Trophoblast cell (in vitro differentiated cells and primary cell): Measurements from ENCODE around the gene SOCS6.

ENCODE experiments used
- DNase-seq, 2 donors: peaks; one replicate each; pipeline ENCODE4 v3.0.0-alpha.2; 2016
- H2AFZ ChIP-seq: 2 replicates; pipeline ENCODE4 v1.6.1; 2013; ENCODE audit warnings: low read length, moderate library complexity, mild to moderate bottlenecking; ENCODE audit not compliant: insufficient read depth, poor library complexity
- H2AK5ac ChIP-seq: 2 replicates; pipeline ENCODE4 v1.6.1; 2013; ENCODE audit warnings: mild to moderate bottlenecking, low read length
- H2BK120ac ChIP-seq: 2 replicates; pipeline ENCODE4 v1.6.1; 2013; ENCODE audit warnings: low read length, mild to moderate bottlenecking, moderate library complexity; ENCODE audit not compliant: insufficient read depth, poor library complexity
- H2BK12ac ChIP-seq: 2 replicates; pipeline ENCODE4 v1.6.1; 2013; ENCODE audit warnings: mild to moderate bottlenecking, low read length, moderate library complexity
- H2BK5ac ChIP-seq: 2 replicates; pipeline ENCODE4 v1.6.1; 2013; ENCODE audit warnings: low read length, low read depth, moderate library complexity, mild to moderate bottlenecking; ENCODE audit not compliant: poor library complexity
- H3K14ac ChIP-seq: 2 replicates; pipeline ENCODE4 v1.6.1; 2013; ENCODE audit warnings: mild to moderate bottlenecking, low read length
- H3K18ac ChIP-seq: 2 replicates; pipeline ENCODE4 v1.6.1; 2013; ENCODE audit warnings: mild to moderate bottlenecking, low read length
- H3K23ac ChIP-seq: 2 replicates; pipeline ENCODE4 v1.6.1; 2013; ENCODE audit warnings: low read length
- H3K27ac ChIP-seq: 2 replicates; pipeline ENCODE4 v1.5.1; 2013; ENCODE audit warnings: low read depth, mild to moderate bottlenecking, inconsistent platforms, low read length, moderate library complexity
- H3K27me3 ChIP-seq: 2 replicates; pipeline ENCODE4 v1.6.1; 2013; ENCODE audit warnings: inconsistent platforms, mild to moderate bottlenecking, low read length, moderate library complexity; ENCODE audit not compliant: insufficient read depth
- H3K36me3 ChIP-seq, 2 experiments: 1 replicate in 1 of 2; 2 replicates in 1 of 2; pipeline ENCODE4 v1.6.1; 2013; ENCODE audit warnings: low read length in 2 of 2, mild to moderate bottlenecking in 2 of 2, moderate library complexity in 1 of 2; ENCODE audit not compliant: insufficient read depth in 2 of 2, control insufficient read depth in 1 of 2
- H3K4ac ChIP-seq: 2 replicates; pipeline ENCODE4 v1.6.1; 2013; ENCODE audit warnings: low read depth, mild to moderate bottlenecking, low read length, moderate library complexity
- H3K4me1 ChIP-seq, 2 experiments: 1 replicate in 1 of 2; 2 replicates in 1 of 2; pipeline ENCODE4 v1.6.1; 2013; ENCODE audit warnings: low read length in 2 of 2, mild to moderate bottlenecking in 2 of 2, moderate library complexity in 1 of 2; ENCODE audit not compliant: insufficient read depth in 2 of 2, control insufficient read depth in 1 of 2
- H3K4me2 ChIP-seq: 2 replicates; pipeline ENCODE4 v1.6.1; 2013; ENCODE audit warnings: inconsistent platforms, mild to moderate bottlenecking, low read length, moderate library complexity
- H3K4me3 ChIP-seq: 2 replicates; pipeline ENCODE4 v1.5.1; 2013; ENCODE audit warnings: mild to moderate bottlenecking, low read depth, low read length, inconsistent platforms
- H3K79me1 ChIP-seq: one replicate; pipeline ENCODE4 v1.6.1; 2013; ENCODE audit warnings: low read length
- H3K79me2 ChIP-seq: 2 replicates; pipeline ENCODE4 v1.6.1; 2013; ENCODE audit warnings: low read length, mild to moderate bottlenecking; ENCODE audit not compliant: control insufficient read depth, insufficient read depth, poor library complexity
- H3K9ac ChIP-seq: 2 replicates; pipeline ENCODE4 v1.6.1; 2013; ENCODE audit warnings: mild to moderate bottlenecking, low read length
- H3K9me3 ChIP-seq: 2 replicates; pipeline ENCODE4 v1.6.1; 2013; ENCODE audit warnings: low read depth, mild to moderate bottlenecking, control low read depth, inconsistent platforms, low read length; ENCODE audit not compliant: insufficient read depth
- H4K12ac ChIP-seq: 2 replicates; pipeline ENCODE4 v1.6.1; 2013; ENCODE audit warnings: low read depth, mild to moderate bottlenecking, low read length, moderate library complexity
- H4K8ac ChIP-seq: 2 replicates; pipeline ENCODE4 v1.6.1; 2013; ENCODE audit warnings: low read depth, mild to moderate bottlenecking, low read length, moderate library complexity
- H4K91ac ChIP-seq: one replicate; pipeline ENCODE4 v1.6.1; 2013; ENCODE audit warnings: low read depth, mild to moderate bottlenecking, low read length, moderate library complexity
- WGBS: extraction: QIAGEN DNeasy Blood & Tissue Kit; methylation state at CpG from one replicate; pipeline ENCODE4 v1.1.7; 2013; ENCODE audit warnings: missing lambda C conversion rate; ENCODE audit not compliant: insufficient read length, insufficient coverage; ENCODE audit errors: extremely low coverage; 5-methylcytosine and 5-hydroxymethylcytosine counted together

The SOCS6 gene

DNA sequence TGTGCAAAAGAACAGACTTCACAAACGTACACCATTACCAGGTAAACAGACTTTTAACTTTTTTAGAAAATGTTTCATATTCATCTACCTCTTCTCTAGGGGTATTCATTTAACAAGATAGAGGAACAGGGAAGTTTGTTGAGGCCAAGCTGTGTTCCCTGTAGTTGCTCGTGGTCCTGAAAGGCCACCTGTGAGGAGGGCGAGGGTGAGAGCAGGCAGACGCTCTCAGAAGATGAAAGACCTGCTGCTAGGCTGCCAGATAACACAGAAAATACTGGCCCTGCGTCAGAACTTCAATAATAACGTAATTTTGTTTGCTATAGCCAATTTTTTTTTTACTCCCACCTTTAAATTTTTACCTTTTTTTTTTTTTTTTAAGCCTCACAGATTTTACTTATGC is 42.0 kb downstream of the SOCS6 start:
- Histone ChIP-seq H3K27me3 (no peaks in the 10 kb centered on the region), H3K14ac (no peak overlapping the region), H3K79me2 (no peaks in the 10 kb centered on the region), H2AFZ (no peak overlapping the region), H3K18ac (no peak overlapping the region), H2BK5ac (no peak overlapping the region), H3K9ac (no peak overlapping the region), H3K4me3 (no peak overlapping the region), H3K4ac (no peak overlapping the region), H3K27ac (no peak overlapping the region), H3K4me1 (peaks cover 4 to 6% of the 10 kb centered on the region in 2 experiments), H3K9me3 (peaks cover 2% of the 10 kb centered on the region), H3K79me1 (peaks cover 8% of the 10 kb centered on the region), H4K8ac (no peak overlapping the region), H2BK120ac (no peak overlapping the region), H2AK5ac (no peak overlapping the region), H3K4me2 (no peak overlapping the region), H2BK12ac (no peak overlapping the region), H4K91ac (no peak overlapping the region), H4K12ac (no peak overlapping the region), H3K36me3 (peaks cover 3 to 4% of the 10 kb centered on the region in 2 experiments), H3K23ac (no peak overlapping the region)
- DNase-seq = no peak
- no CpG with 5 or more reads among the region's 6 CpGs for WGBS

DNA sequence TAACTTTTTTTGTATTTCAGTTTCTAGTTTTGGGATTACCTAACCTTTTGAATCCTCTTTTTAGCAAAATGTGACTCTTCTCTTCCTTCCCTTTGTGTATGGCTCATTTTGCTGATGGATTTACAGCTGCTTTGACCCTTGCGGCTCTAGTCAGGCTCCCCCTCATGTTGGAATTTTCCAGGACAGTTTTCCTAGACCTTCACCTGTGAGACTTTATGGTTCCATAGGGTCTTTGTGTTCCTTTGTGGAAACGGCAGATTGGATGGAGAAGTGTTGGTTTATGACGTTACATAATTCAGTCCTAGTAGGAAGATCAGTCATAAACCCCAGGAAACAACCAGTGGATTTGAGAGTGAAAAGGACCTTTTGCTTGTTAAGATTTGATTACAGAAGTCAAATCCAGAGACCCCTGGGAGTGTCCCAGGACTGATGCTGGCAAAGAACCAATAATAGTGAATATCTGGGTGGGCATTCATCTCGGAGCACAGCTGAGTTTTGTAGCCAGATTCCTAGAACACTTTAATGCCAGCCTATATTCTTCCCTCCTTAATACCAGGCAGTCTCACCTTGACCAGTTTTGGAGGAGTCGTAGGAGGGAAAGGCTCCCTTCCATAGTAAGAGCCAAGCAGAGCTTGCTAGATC is 42.7 kb downstream of the SOCS6 start:
- no peak overlapping the region for H4K8ac ChIP-seq
- H3K4me2 ChIP-seq = no peak overlapping the region
- no peak overlapping the region for H2AK5ac ChIP-seq
- H2BK12ac ChIP-seq = peak overlapping the region; percentile 29
- H3K27me3 ChIP-seq = no peaks in the 10 kb centered on the region
- H3K18ac ChIP-seq = peak overlapping the region; percentile 29
- peaks cover 13% of the 10 kb centered on the region for H3K79me1 ChIP-seq
- no peak overlapping the region for H2BK120ac ChIP-seq
- no peak overlapping the region for H4K12ac ChIP-seq
- no CpG with 5 or more reads among the region's 5 CpGs for WGBS
- H3K23ac ChIP-seq = no peak overlapping the region
- no peak overlapping the region for H3K4me3 ChIP-seq
- H4K91ac ChIP-seq = no peak overlapping the region
- peak overlapping the region; percentile 21 for H3K27ac ChIP-seq
- H3K14ac ChIP-seq = no peak overlapping the region
- H3K4ac ChIP-seq = no peak overlapping the region
- H3K36me3 ChIP-seq = peaks cover 1 to 3% of the 10 kb centered on the region in 2 experiments
- H2BK5ac ChIP-seq = peak overlapping the region; percentile 46
- H3K9me3 ChIP-seq = peaks cover 2% of the 10 kb centered on the region
- no peak overlapping the region for H2AFZ ChIP-seq
- peaks cover 8 to 12% of the 10 kb centered on the region in 2 experiments for H3K4me1 ChIP-seq
- peaks cover 3% of the 10 kb centered on the region for H3K79me2 ChIP-seq
- DNase-seq = no peak
- no peak overlapping the region for H3K9ac ChIP-seq

DNA sequence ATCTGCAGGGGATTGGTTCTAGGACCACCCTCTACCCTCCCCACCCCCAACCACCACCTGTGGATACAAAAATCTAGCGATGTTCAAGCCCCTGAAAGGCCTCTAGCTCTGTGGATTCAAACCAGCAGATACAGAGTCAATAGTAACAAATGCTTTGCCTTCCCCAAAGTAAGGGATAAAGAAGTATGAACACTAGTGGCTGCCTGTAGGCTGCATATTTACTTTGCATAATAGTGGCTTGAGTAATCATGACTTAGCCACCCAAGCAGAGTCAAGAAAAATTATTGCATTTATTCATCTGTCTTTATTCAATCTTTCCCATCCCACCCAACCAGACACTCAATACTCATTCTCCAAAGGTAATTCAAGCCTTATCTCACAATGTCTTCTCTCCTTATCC is 43.8 kb downstream of the SOCS6 start:
- H3K36me3 ChIP-seq = peaks cover 1 to 3% of the 10 kb centered on the region in 2 experiments
- H3K9me3 ChIP-seq = peaks cover 2% of the 10 kb centered on the region
- H3K14ac ChIP-seq = no peak overlapping the region
- no peak overlapping the region for H3K18ac ChIP-seq
- no peak overlapping the region for H2BK5ac ChIP-seq
- no CpG with 5 or more reads among the region's 1 CpG for WGBS
- no peak overlapping the region for H2AK5ac ChIP-seq
- H3K79me1 ChIP-seq = peaks cover 15% of the 10 kb centered on the region
- no peak overlapping the region for H3K4me3 ChIP-seq
- no peaks in the 10 kb centered on the region for H3K27me3 ChIP-seq
- no peak overlapping the region for H3K4me2 ChIP-seq
- H4K12ac ChIP-seq = no peak overlapping the region
- no peak overlapping the region for H3K23ac ChIP-seq
- H2BK120ac ChIP-seq = no peak overlapping the region
- H4K8ac ChIP-seq = no peak overlapping the region
- H2BK12ac ChIP-seq = no peak overlapping the region
- H2AFZ ChIP-seq = no peak overlapping the region
- peak in 1 of 2 donors; percentile 73 for DNase-seq
- peaks cover 8 to 12% of the 10 kb centered on the region in 2 experiments for H3K4me1 ChIP-seq
- peak overlapping the region; percentile 14 for H3K27ac ChIP-seq
- no peak overlapping the region for H3K4ac ChIP-seq
- H3K79me2 ChIP-seq = peaks cover 3% of the 10 kb centered on the region
- no peak overlapping the region for H3K9ac ChIP-seq
- no peak overlapping the region for H4K91ac ChIP-seq

DNA sequence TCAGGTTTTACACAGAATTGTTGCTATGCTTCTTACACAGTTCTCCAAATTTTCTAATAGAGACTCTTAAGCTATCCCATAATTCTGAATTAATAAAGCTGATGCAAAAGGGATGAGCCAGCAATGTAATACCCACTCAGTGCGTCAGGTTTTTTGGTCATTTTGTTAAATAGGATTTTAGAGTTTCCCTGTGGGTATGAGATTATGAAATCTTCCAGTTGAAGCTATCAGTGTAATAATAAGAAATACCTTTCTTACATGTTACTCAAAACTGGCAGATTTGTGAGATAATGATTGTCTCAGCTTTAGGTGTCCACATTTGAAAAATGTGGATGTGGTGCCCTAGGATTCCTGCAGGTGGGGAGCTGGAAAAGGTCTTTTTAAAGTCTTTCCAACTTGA is 44.5 kb downstream of the SOCS6 start:
- H3K4me3 ChIP-seq = no peak overlapping the region
- peaks cover 2% of the 10 kb centered on the region for H3K9me3 ChIP-seq
- no peak overlapping the region for H3K14ac ChIP-seq
- H3K4me1 ChIP-seq = peaks cover 8 to 12% of the 10 kb centered on the region in 2 experiments
- H4K8ac ChIP-seq = no peak overlapping the region
- no CpG with 5 or more reads among the region's 1 CpG for WGBS
- no peak overlapping the region for H3K4ac ChIP-seq
- peaks cover 3% of the 10 kb centered on the region for H3K79me2 ChIP-seq
- no peak overlapping the region for H3K18ac ChIP-seq
- no peak overlapping the region for H3K23ac ChIP-seq
- H2BK5ac ChIP-seq = no peak overlapping the region
- H2AFZ ChIP-seq = no peak overlapping the region
- H3K36me3 ChIP-seq = peaks cover 1 to 2% of the 10 kb centered on the region in 2 experiments
- H3K4me2 ChIP-seq = no peak overlapping the region
- no peak overlapping the region for H2BK12ac ChIP-seq
- no peak overlapping the region for H3K9ac ChIP-seq
- H4K12ac ChIP-seq = no peak overlapping the region
- no peak overlapping the region for H2AK5ac ChIP-seq
- no peak overlapping the region for H4K91ac ChIP-seq
- peaks cover 15% of the 10 kb centered on the region for H3K79me1 ChIP-seq
- H3K27ac ChIP-seq = peak overlapping the region; percentile 43
- H2BK120ac ChIP-seq = no peak overlapping the region
- H3K27me3 ChIP-seq = no peaks in the 10 kb centered on the region
- peak; percentile 34 to 90 for DNase-seq
